Peyer's patch (tissue), 4 donors: ENCODE measurements around the gene SINHCAF.

Experiments used
- POLR2A ChIP-seq, 2 donors: fragments of 450-650 bp; IDR thresholded peaks; one replicate each; pipeline ENCODE4 v1.5.1; 2017; ENCODE audit warnings: antibody characterized with exemption in 2 of 2, mild to moderate bottlenecking in 2 of 2, moderate library complexity in 2 of 2
- TF ChIP-seq, protein P1 (sequence below), 6 experiments: fragments of 450-650 bp in 4 of 6; fragments of 200-600 bp in 2 of 6; sonication (generic) in 1 of 6; IDR thresholded peaks; one replicate each; pipeline ENCODE4 v1.5.1; 2017 to 2019; ENCODE audit warnings: antibody characterized with exemption in 6 of 6, mild to moderate bottlenecking in 3 of 6, moderate library complexity in 1 of 6

DNA sequence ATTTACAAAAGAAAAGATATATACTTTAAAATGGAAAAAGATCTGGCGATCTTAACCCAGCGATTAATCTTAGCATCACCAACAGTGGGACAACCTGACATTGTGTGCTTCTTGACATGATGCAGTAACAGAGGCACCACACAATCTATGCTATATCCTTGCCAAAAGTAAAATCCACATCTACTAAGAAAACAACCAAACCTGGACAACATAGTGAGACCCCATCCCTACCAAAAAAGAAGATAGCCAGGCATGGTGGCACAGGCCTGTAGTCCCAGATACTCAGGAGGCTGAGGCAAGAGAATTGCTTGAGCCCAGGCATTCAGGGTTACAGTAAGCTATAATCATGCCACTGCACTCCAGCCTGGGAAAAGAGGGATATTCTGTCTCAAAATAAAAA is 50.5 kb downstream of the SINHCAF start:
- TF ChIP-seq, protein P1, sequence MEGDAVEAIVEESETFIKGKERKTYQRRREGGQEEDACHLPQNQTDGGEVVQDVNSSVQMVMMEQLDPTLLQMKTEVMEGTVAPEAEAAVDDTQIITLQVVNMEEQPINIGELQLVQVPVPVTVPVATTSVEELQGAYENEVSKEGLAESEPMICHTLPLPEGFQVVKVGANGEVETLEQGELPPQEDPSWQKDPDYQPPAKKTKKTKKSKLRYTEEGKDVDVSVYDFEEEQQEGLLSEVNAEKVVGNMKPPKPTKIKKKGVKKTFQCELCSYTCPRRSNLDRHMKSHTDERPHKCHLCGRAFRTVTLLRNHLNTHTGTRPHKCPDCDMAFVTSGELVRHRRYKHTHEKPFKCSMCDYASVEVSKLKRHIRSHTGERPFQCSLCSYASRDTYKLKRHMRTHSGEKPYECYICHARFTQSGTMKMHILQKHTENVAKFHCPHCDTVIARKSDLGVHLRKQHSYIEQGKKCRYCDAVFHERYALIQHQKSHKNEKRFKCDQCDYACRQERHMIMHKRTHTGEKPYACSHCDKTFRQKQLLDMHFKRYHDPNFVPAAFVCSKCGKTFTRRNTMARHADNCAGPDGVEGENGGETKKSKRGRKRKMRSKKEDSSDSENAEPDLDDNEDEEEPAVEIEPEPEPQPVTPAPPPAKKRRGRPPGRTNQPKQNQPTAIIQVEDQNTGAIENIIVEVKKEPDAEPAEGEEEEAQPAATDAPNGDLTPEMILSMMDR (IDR thresholded peaks at IDR 0.05), result no peak
- TF ChIP-seq POLR2A (IDR thresholded peaks at IDR 0.05), result no peak
